HG02759 (cell line): ENCODE measurements around the gene CHRNA4.

Experiments used
- ATAC-seq: cut with Tn5 transposase; IDR thresholded peaks from one replicate; pipeline ENCODE4 v1.9.1; 2021; ENCODE audit warnings: mild to moderate bottlenecking, moderate library complexity; ENCODE audit not compliant: unreplicated experiment

CHRNA4 gene

GRCh38 chr20:63295422-63295821, 65.7 kb downstream of the CHRNA4 start:
- no peak for ATAC-seq

GRCh38 chr20:63295018-63295417, 66.1 kb downstream of the CHRNA4 start:
- ATAC-seq = no peak

GRCh38 chr20:63294536-63294900, 66.6 kb downstream of the CHRNA4 start:
- no peak for ATAC-seq

GRCh38 chr20:63293871-63294535, 67.1 kb downstream of the CHRNA4 start:
- no peak for ATAC-seq

- ATAC-seq = no peak
Observed at GRCh38 chr20:63293456-63293855, 67.7 kb downstream of the CHRNA4 start.
